Measurements from ENCODE around the gene COX6B2.

GRCh38 chr19:55358493-55358892 is 4.0 kb upstream of the COX6B2 start:
- TF ChIP-seq CTCF (IDR thresholded peaks at IDR 0.05), result no peak
- no peak for TF ChIP-seq POLR2AphosphoS5 (IDR thresholded peaks at IDR 0.05; ENCODE audit: low read depth, low read length)
- no peak for TF ChIP-seq SIN3A (IDR thresholded peaks at IDR 0.05; ENCODE audit: borderline replicate concordance, insufficient read depth, low read depth, low read length)

All from Panc1 (cell line).